Endothelial cell of umbilical vein (primary cell): ENCODE measurements around the gene PYROXD2. TPM values are rescaled to one million over a fixed set of nuclear protein-coding genes. Genes with fewer than 3 reads are reported as not detected.

Experiments used
- BruUV-seq: library from RNA; stranded (reverse); fragments of 400-500 nt; replicated peaks from 2 replicates; lab custom pipeline; 2021; lab: Mats Ljungman, UMichigan
- CTCF ChIA-PET: fragments of 300-600, 350-600 bp; sonication (Branson Sonifier 250); formaldehyde crosslinking; loops from one replicate; lab custom pipeline; 2021; ENCODE audit warnings: antibody characterized with exemption, inconsistent platforms; lab: Charles Lee
- POLR2A ChIA-PET: fragments of 300-600, 350-600 bp; sonication (Branson Sonifier 250); formaldehyde crosslinking; loops from one replicate; lab custom pipeline; 2021; ENCODE audit warnings: antibody characterized with exemption, inconsistent platforms; lab: Charles Lee
- DNase-seq: peaks from one replicate; pipeline ENCODE4 v3.0.0-alpha.2; 2011; ENCODE audit warnings: low read depth, low spot score
- FAIRE-seq: peaks from 2 replicates; lab custom pipeline; 2011; peaks lifted over from hg19 to GRCh38; lab: Jason Lieb, UNC
- H2AFZ ChIP-seq: 2 replicates; pipeline ENCODE4 v1.6.0; 2012; ENCODE audit warnings: low read depth, low read length, control low read depth, inconsistent platforms
- H3K27ac ChIP-seq: 2 replicates; pipeline ENCODE4 v1.5.1; 2011; ENCODE audit warnings: low read depth, mild to moderate bottlenecking, control low read depth, low read length, moderate library complexity; ENCODE audit not compliant: insufficient read depth
- H3K27me3 ChIP-seq, 2 experiments: 2 replicates each; pipeline versions ENCODE4 v1.6.0 to v1.6.1; 2011; ENCODE audit warnings: low read length in 2 of 2, mixed read lengths in 1 of 2; ENCODE audit not compliant: control insufficient read depth in 2 of 2, insufficient read depth in 2 of 2
- H3K36me3 ChIP-seq, 2 experiments: 2 replicates in 1 of 2; 3 replicates in 1 of 2; pipeline ENCODE4 v1.5.1; 2011; ENCODE audit warnings: low read length in 2 of 2, mild to moderate bottlenecking in 1 of 2, moderate library complexity in 1 of 2; ENCODE audit not compliant: control insufficient read depth in 2 of 2, insufficient read depth in 2 of 2; ENCODE audit errors: extremely low read depth in 1 of 2
- H3K4me1 ChIP-seq: 3 replicates; pipeline ENCODE4 v1.5.1; 2011; ENCODE audit warnings: mild to moderate bottlenecking, low read length; ENCODE audit not compliant: control insufficient read depth, insufficient read depth; ENCODE audit errors: extremely low read depth
- H3K4me2 ChIP-seq: 2 replicates; pipeline ENCODE4 v1.6.1; 2011; ENCODE audit warnings: low read length, control low read depth, mixed read lengths; ENCODE audit not compliant: insufficient read depth
- H3K4me3 ChIP-seq, 3 experiments: fragments of 200-600 bp in 1 of 3; sonication (generic), shearing (Covaris generic) in 1 of 3; replicated peaks in 1 of 3; 2 replicates each; pipeline ENCODE4 v1.5.1; 2011 to 2016; ENCODE audit warnings: control low read depth in 3 of 3, low read length in 3 of 3, mild to moderate bottlenecking in 2 of 3, inconsistent platforms in 1 of 3, low read depth in 1 of 3, moderate library complexity in 1 of 3; ENCODE audit not compliant: insufficient read depth in 1 of 3
- H3K79me2 ChIP-seq: 2 replicates; pipeline ENCODE4 v1.6.0; 2012; ENCODE audit warnings: low read length, inconsistent platforms; ENCODE audit not compliant: control insufficient read depth, insufficient read depth
- H3K9ac ChIP-seq: replicated peaks from 2 replicates; pipeline ENCODE3; 2011; ENCODE audit warnings: low read length, control low read depth; ENCODE audit not compliant: insufficient read depth; ENCODE audit errors: extremely low read depth
- H3K9me1 ChIP-seq: replicated peaks from 3 replicates; pipeline ENCODE4 v1.6.0; 2011; ENCODE audit warnings: mild to moderate bottlenecking, low read length; ENCODE audit not compliant: control insufficient read depth, insufficient read depth; ENCODE audit errors: extremely low read depth
- H3K9me3 ChIP-seq: replicated peaks from 2 replicates; pipeline ENCODE4 v1.5.1; 2012; ENCODE audit warnings: low read length, inconsistent platforms; ENCODE audit not compliant: control insufficient read depth, insufficient read depth
- H4K20me1 ChIP-seq: replicated peaks from 2 replicates; pipeline ENCODE3; 2011; ENCODE audit warnings: mild to moderate bottlenecking, low read length; ENCODE audit not compliant: control insufficient read depth, insufficient read depth; ENCODE audit errors: extremely low read depth
- CTCF ChIP-seq, 2 donors: IDR thresholded peaks; 1 replicate in 1 of 2; 2 replicates in 1 of 2; pipeline ENCODE4 v1.5.1; 2011; ENCODE audit warnings: low read length in 2 of 2, mild to moderate bottlenecking in 2 of 2, moderate library complexity in 2 of 2, control low read depth in 1 of 2, inconsistent platforms in 1 of 2, low read depth in 1 of 2; ENCODE audit not compliant: insufficient read depth in 1 of 2; ENCODE audit errors: extremely low read depth in 1 of 2
- EZH2 ChIP-seq: IDR thresholded peaks from 2 replicates; pipeline ENCODE4 v1.6.1; 2012; ENCODE audit warnings: borderline replicate concordance, low read depth, mild to moderate bottlenecking, moderate library complexity, low read length, inconsistent platforms; ENCODE audit not compliant: severe bottlenecking
- FOS ChIP-seq: IDR thresholded peaks from 2 replicates; pipeline ENCODE4 v1.6.1; 2011; ENCODE audit warnings: mild to moderate bottlenecking, low read length, moderate library complexity, borderline replicate concordance; ENCODE audit not compliant: insufficient read depth
- GATA2 ChIP-seq: IDR thresholded peaks from 2 replicates; pipeline ENCODE4 v1.7.0; 2011; ENCODE audit warnings: low read depth, mild to moderate bottlenecking, moderate library complexity, mixed read lengths, low read length; ENCODE audit not compliant: insufficient read length, insufficient read depth
- JUN ChIP-seq: IDR thresholded peaks from 2 replicates; pipeline ENCODE4 v1.6.1; 2011; ENCODE audit warnings: borderline replicate concordance, low read depth; ENCODE audit not compliant: insufficient read length, insufficient read depth
- MYC ChIP-seq: IDR thresholded peaks from one replicate; pipeline ENCODE4 v1.6.1; 2011; ENCODE audit warnings: mild to moderate bottlenecking, low read depth, low read length
- POLR2A ChIP-seq: IDR thresholded peaks from 2 replicates; pipeline ENCODE4 v1.6.1; 2012; ENCODE audit warnings: low read depth, mild to moderate bottlenecking, control low read depth, low read length
- POLR2AphosphoS5 ChIP-seq: IDR thresholded peaks from 2 replicates; pipeline ENCODE4 v1.6.1; 2012; ENCODE audit warnings: low read depth, mild to moderate bottlenecking, control low read depth, low read length, moderate library complexity; ENCODE audit not compliant: insufficient read depth
- dilution Hi-C: fragments of 300-500 bp; cut with MboI; formaldehyde crosslinking; loops from one replicate; pipeline ENCODE4 v1.15.0; 2019; ENCODE audit warnings: low sequenced_read_pairs; ENCODE audit not compliant: extremely low pct_ligation_motif_present
- intact Hi-C: fragments of 100-400 bp; cut with micrococcal nuclease; formaldehyde crosslinking; loops from one replicate; pipeline ENCODE4 v1.10.0; 2022
- polyA plus RNA-seq, 4 experiments: library from polyadenylated mRNA; depleted of rRNA in 3 of 4; stranded (reverse) in 3 of 4; unstranded in 1 of 4; fragments of >200 nt; gene quantifications; 2 replicates each; pipeline versions ENCODE4 v1.2.1 to v1.2.3, GENCODE V29; 2011 to 2012; ENCODE audit warnings: missing spikeins in 1 of 4
- total RNA-seq: library from RNA; stranded (reverse); gene quantifications from 2 replicates; pipeline ENCODE4 v1.2.3, GENCODE V29; 2021
- TF ChIP-seq, protein P1 (sequence below): IDR thresholded peaks from 2 replicates; pipeline ENCODE4 v1.6.1; 2011; ENCODE audit not compliant: insufficient read depth, insufficient read length

Gene PYROXD2
- total and polyA plus RNA-seq, 2 donors (not counting 3 experiments of a cell fraction or from before 2014, with no cell fraction given), result 7.0 to 13.7 TPM

GRCh38 chr10:98422182-98422581, 7.2 kb upstream of the PYROXD2 start:
- no peak overlapping the region for H3K9ac ChIP-seq
- no peaks in the 10 kb centered on the region for H3K9me1 ChIP-seq
- H3K36me3 ChIP-seq, result peaks cover 3 to 36% of the 10 kb centered on the region in 2 experiments
- H3K4me3 ChIP-seq, result no peak overlapping the region
- CTCF ChIA-PET, result interaction anchor here (1.7 to 2.0 kb wide), 2 partner anchors 45 to 824 kb away, joined by 4 to 7 read pairs; no protein-coding TSS in a partner anchor
- H3K9me3 ChIP-seq, result no peaks in the 10 kb centered on the region
- no peaks in the 10 kb centered on the region for H3K4me1 ChIP-seq
- FAIRE-seq (no peak), DNase-seq (no peak)
- TF ChIP-seq CTCF (IDR thresholded peaks at IDR 0.05; ENCODE audit: extremely low read depth in 1 of 2, insufficient read depth in 1 of 2, low read depth in 1 of 2, low read length in 2 of 2) (no peak), POLR2AphosphoS5 (no peak), FOS (no peak), GATA2 (no peak), JUN (no peak), POLR2A (no peak), MYC (no peak), EZH2 (no peak)
- TF ChIP-seq, protein P1, sequence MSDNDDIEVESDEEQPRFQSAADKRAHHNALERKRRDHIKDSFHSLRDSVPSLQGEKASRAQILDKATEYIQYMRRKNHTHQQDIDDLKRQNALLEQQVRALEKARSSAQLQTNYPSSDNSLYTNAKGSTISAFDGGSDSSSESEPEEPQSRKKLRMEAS, result no peak
- H3K79me2 ChIP-seq, result no peaks in the 10 kb centered on the region
- H2AFZ ChIP-seq, result no peak overlapping the region
- intact Hi-C loops (loop anchor here (2.0 kb wide), 1 partner anchor 159 kb away; no protein-coding TSS in a partner anchor), dilution Hi-C loops (no loop called here)
- H3K27ac ChIP-seq, result no peak overlapping the region
- no TSS peak for BruUV-seq
- H4K20me1 ChIP-seq, result no peaks in the 10 kb centered on the region
- H3K4me2 ChIP-seq, result no peak overlapping the region
- no peaks in the 10 kb centered on the region for H3K27me3 ChIP-seq
- POLR2A ChIA-PET, result no interaction called here
